NCI-H460 (cell line): ENCODE results near the gene OXNAD1. TPM values are rescaled to one million over a fixed set of nuclear protein-coding genes. Genes with fewer than 3 reads are reported as not detected.

ENCODE experiments used
- DNase-seq: peaks from one replicate; pipeline ENCODE4 v3.0.0-alpha.2; 2016; ENCODE audit warnings: low read depth; ENCODE audit errors: extremely low read depth
- total RNA-seq: library from RNA; depleted of rRNA; stranded (reverse); fragments of >200 nt; shearing (Covaris generic); gene quantifications from 2 replicates; pipeline ENCODE4 v1.2.3, GENCODE V29; 2014

OXNAD1 gene
- total RNA-seq, 1 experiment from 2014 or later, result 15.0 TPM

DNA sequence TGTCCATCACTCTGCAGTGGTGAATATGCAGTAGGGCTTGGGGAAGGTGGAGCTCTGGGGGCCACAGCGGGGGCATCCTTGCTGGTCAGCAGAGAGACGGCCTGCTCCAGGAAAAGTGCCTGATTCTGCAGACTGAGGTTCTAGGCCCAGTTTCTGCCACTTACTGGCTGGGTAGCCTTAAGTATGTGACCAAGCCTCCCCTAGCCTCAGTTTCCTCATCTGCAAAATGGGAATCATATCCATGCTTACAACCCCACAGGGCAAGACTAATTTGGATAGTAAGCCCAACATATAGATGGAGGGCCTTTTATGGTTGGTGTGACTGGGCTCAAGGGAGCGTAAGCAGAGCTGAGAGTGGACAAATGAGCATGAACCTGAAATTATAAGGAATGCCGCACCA lies 60.8 kb downstream of the OXNAD1 start:
- no peak for DNase-seq

DNA sequence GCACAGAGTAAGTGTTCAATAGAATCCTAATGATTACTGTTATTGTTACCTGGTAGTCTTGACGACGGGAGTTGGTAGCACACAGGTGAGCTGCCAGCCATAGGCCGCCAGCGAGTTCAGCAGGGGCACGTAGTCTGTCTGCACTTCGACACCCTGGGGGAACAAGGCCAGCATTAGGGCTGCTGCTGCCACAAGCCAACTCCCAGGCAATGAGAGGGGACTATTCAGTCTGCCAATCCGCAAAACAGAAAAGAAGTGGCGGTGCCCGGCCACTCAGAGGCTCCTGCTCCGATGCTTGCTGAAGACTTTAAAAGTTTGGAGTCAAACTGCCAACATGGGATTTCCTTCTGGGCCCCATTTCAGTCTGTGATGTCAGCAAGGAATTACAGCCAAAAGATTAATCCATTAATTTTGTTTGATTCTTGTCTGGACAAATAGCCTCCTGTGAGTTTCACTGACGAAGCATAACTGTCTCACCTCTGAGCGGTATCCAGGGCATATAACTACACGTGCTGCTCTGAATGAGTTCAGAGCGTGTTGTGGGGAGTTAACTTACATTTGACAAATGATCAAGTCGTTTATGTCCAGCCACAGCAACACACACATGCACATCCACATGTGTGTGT lies 61.8 kb downstream of the OXNAD1 start:
- no peak for DNase-seq

DNA sequence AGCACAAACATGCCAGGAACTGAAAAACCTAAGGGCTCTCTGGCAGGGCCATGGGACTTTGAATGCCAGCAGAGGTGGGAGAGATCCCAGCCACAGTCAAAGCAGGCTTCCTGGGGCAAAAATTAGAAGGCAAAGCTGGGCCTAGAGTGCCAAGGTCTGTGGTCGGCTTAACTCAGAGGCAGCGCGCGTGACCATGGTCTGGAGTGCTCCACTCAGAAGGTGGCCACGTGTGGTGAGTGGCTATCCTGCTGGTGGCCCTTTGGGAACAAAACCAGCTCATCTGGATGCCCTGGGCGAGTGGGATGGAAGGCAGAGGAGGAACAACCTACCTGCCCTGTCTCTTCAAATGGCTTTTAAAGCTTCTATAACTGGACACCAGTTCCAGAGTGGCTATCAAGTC lies 63.1 kb downstream of the OXNAD1 start:
- DNase-seq, result no peak

DNA sequence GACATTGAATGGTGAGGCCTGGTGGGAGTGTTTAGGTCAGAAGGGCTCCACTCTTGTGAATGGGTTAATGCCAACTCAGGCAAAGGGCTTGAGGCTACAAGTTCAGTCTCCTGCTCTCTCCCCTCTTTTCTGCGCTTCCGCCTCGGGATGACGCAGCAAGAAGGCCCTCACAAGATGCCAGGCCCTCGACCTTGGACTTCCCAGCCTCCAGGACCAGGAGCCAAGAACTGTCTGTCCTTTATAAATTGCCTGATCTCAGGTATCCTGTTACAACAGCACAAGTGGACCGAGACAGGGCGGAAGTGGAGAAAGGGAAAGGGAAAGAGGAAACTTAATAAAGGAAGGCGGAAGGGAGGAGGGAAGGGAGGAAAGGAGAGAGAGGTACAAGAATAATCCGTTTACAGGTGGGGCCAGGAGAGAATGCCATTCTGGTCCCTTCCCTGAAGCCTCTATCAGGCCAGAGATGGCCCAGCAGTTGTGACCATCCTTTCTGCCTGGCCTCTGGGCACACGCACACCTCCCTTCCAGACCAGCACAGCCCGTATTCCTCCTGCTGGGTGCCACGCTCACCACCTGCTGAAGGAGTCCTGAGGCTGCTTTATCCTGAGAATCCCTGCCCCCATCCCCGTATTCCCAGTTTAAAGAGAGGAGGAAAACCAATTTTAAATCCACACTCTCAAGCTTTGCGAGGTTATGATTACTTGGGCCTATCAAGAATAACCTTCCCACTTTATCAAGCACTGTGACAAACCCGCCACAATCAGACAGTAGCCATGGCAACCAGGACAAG lies 64.2 kb downstream of the OXNAD1 start:
- no peak for DNase-seq

DNA sequence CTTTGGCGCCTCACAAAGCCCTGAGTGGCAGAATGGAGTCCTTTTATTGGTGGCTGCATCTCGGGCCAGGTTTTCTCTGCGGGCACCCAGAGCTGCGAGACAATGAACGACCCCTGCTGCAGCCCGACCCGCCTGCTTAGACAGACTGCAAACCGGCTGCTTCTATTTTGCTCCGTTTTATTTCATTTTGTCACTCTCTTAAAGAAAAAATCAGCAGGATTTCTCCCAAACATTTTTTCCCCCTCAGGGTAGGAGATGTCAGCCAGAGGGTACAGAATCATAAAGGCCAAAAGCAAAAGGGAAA lies 64.8 kb downstream of the OXNAD1 start:
- DNase-seq, result no peak

DNA sequence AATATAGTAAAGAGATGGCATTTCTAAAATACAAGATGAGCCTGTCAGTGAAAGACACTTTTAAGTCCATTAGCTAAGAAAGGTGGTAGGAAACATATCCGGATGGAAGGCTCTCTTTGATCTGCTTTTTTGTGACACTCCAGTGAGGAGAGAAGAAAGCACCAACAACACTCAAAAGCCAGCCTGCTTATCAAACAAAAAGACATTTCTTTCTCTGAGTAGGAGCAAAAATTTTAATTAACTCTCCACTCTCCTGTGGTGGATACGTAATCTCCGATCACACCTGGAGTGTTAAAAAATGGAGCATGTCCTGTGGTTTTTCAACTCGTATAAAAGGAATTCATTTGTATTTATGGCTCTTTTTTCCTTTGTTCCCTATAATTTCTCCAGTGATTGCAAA lies 65.3 kb downstream of the OXNAD1 start:
- DNase-seq, result no peak

DNA sequence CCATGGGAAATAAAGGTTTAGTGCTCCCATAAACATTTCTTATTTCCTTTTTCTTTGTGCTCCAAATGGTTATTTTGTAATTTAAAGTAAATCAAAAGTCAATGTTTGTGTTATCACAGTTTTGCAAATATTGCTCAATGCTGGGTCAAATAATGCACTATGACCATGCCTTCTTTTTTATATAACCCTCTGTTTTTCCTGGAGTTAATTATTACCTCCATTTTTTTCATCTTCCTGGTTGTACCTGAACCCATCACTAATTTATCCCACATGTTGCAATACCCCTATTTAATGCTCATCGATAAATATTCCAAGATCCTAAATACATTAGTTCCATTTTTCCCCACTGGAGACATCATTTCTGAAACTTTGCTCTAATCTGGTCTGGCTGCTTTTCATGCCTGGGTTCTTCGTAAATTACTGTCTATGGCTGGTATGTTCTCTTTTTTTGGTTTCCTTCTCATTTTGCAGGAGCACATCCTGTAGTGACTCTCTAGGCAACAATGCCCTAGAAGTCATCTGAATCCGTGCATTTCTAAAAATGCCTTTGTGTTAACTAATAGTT lies 66.4 kb downstream of the OXNAD1 start:
- DNase-seq, result no peak

DNA sequence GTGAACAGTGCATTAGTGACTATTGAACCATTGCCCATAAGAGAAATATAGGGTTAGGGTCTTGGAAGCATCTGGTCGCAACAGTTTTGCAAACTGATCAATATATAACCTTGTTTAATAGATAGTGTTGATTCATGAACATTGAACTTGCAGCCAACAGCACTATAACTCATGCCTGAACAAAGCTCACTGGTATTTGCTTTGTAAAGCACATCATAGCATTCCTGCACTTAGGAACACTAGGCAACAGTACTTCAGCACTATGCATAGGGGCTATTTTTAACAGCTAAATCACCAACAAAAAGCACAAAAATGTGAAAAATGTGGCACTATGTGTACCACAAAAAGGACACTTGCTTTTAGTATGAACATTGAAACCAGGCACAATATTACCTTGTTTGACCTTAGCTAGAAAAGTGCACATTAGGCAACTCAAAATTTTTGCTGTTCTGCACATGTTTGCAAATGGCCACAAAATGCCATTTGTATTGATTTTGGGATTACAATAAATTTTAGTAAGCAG lies 68.0 kb downstream of the OXNAD1 start:
- DNase-seq, result no peak

DNA sequence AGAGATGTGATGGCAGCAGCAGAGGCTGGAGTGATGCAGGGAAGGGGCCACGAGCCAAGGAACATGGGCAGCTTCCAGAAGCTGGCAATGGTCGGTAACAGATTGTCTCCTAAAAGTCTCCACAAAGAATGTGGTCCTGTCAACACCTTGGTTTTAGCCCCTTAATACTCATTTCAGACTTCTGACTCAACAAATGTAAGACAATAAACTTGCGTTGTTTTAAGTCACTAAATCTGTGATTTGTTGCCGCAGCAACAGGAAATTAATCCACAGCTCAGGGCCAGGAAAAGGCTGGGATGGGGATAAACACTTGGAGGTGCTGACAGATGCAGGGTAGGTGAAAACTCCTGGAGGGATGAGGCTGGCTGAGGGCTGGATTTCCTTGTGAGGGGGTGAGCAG lies 69.9 kb downstream of the OXNAD1 start:
- DNase-seq, result no peak

DNA sequence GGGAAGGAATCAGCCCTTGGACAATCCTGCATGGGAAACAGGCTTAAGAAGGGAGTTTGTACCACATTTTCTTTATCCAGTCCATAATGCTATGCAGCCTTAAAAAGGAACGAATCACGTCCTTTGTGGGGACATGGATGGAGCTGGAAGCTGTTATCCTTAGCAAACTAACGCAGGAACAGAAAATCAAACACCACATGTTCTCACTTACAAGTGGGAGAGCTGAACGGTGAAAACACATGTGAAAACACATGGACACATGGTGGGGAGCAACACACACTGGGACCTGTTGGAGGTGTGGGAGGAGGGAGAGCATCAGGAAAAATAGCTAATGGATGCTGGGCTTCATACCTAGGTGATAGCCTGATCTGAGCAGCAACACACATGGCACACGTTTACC lies 70.3 kb downstream of the OXNAD1 start:
- DNase-seq, result no peak

DNA sequence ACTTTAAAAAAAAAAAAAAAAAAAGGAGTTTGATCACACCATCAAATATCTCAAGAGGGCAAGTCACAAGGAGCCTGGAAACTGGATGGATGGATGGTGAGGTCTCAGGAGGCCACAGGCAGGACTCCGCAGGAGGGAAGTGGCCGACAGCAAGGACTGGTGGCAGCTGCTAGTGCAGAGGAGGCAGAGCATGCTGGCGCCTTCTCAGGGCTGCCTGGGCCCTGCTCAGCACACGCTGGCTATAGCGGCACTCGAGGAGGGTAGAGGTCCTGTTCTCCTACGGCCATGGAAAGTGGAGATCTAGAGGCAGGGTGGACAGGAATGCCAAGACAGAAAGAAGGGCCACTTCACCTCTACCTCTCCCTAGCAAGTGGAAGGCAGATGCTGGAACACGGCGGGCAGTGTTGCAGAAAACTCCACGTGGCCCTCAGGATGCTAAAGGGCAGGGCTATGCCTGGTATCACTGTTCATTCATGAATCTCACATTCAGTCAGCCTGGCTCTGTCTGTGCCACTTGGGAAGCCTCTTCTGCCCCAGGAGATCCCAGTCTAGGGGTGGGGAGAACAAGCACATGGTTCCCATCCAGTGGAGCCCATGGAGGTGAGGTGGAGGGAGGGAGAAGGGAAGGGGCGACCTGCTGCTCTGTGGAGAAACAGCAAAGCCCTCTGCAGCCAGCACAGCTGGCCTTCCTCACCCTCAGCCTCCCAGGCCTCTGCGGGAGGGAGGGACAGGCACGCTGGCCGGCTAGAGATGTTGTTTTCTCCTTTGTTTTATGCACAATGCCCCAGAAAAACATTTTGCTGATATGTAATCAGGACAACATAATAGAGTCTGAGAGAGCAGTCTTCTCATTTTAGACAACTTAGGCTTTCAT lies 71.0 kb downstream of the OXNAD1 start:
- DNase-seq, result no peak

DNA sequence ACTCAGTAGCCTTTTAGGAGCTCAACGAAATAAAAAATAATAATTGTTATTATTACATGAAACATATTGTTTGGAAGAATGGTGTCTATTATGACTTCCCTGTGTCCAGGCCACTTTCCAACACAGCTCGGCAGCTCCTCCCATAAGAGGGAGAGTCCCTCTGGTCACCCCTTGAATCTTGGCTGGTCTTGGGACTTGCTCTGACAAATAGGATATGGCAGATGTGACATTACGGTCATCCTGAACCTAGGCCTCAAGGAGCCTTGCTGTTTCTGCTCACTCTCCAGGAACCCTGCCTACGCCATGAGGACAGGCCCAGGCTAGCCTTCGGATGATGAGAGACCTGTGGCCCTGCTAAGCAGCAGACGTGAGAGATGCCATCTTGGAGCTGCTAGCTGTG lies 71.8 kb downstream of the OXNAD1 start:
- no peak for DNase-seq

DNA sequence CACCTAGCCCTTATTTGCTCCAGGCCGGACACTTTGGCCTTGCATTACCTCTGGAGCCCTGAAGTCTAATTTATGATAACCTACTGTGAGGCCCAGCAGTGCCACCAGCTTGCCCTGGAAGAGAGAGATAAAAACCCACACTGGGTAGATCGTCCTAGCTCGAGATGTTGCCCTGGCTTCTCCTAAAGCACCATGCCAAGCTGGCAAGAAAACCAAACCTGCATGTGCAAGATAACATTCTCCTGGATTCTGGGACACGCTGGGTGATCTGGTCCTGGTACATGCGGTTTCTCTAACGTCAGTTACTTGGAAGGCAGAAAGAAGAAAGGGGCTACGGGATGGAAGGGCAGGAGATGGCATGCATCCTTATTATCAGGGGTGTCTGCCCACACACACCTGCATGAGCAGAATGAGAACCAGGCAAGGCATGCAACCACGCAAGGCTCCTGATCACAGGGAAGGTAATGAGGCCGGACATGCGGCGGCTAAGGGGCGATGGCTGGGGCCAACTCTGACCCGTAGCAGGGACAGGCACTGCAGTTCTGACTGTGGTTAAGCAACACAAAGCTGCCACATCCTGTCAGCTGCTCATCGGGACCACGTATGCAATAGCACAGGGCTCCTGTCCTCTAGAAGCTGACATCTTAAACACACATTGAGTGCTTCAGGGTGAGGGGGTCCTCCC lies 73.0 kb downstream of the OXNAD1 start:
- no peak for DNase-seq

DNA sequence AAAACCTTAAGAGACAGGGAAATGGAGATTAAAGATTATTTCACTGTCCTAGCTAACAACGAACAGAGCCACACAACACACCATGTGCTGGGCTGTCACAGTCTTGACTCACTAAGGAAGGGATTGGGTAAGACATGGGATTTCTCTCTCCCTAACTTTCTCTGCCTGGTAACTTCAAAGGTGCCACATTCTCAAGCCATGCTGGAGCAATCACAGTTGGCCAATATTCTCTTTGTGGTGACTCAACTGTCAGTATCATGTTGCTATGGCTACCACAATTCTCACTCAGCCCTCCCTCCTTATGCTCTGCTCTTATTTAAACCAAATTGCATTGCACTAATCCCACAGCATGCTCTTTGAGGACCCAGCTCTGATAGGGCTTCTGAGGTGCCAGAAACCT lies 74.0 kb downstream of the OXNAD1 start:
- no peak for DNase-seq

DNA sequence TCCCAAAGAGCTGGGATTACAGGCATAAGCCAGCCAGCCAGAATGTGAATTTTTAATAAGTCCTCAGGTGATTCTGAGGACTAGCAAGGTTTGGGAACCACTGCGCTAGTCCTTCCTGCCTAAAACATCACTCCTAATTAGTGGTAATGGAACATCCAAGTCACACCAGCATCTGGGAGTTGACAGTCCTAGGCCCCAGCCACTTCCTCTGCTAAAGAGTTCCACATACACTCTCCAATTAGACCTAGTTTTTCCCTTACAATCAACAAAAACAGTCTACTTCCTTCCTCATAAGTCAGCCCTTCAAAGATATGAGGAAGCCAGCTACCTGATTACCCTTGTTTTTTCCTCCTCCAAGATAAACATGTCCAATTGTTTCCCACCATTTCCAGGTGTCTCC lies 78.1 kb downstream of the OXNAD1 start:
- no peak for DNase-seq

DNA sequence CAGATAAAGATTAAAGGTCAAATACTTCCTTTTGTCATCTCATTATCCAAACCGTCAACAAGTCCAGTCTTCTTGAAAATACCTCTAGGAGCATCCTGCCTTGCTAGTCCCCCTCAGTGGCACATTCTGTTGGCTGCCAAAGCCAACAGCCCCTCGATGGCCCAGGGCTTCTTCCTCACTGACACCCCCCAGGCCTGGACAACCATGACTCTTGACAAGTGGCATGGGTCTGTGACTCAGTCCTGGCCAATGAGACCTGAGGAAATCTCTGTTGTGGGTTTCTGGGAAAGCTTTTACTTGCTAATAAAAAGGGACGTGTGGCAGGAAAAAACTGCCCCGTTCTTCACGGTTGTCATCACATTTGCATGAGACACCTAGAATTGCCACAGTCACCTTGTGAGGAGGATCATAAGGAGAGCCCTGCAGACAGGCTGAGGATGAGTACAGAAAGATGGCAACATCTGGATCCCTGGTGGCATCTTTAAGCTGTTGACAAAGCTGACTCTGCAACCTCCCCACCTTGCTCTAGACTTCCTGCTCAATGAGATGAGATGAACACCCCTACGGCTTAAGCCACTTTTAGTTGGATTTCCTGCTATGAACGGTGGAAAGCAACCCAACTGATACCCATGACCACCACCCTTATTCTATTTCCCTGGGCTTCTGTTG lies 81.5 kb downstream of the OXNAD1 start:
- DNase-seq, result no peak

DNA sequence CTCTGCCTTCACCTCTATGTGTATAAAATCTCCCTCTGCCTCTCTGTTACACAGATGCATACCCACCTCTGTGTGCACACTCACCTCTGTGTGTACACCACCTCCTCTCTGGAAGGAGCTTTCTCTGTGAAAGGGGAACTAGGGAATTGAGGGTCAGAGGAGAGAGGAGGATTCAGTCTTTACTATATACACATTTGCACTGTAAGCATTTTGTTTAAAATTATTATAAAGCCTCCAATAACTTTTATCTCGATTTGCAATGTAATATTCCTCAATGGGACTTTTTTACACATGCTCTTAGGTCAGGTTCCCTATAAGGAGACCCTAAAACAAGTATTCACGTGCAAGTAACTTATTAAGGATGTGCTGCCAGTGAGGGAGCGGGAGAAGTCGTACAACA lies 82.5 kb downstream of the OXNAD1 start:
- no peak for DNase-seq

DNA sequence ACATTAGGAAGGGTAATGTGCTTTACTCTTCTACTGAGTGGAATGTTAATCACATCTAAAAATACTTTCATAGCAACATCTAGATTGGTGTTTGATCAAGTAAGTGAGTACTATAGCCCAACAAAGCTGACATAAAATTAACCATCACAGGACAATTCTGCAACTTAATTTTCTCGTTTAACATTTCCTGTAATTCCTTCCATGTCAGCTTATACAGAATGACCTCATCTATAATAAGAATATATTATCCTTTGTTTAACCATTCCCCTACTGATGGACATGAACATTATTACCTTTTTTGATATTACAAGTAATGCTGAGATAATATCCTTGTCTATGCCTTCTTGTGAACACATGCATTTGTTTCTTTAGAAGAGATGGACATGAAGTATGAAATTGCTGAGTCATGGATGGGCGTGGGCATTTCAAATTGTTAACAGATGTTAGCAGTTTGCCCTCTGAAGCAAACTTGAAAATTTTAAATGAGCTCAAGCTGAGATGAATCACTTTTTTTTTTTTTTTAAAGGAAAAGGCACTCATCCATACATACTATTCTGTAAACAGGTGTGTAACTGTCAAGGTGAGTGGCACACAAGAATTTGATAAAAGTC lies 85.1 kb downstream of the OXNAD1 start:
- no peak for DNase-seq

DNA sequence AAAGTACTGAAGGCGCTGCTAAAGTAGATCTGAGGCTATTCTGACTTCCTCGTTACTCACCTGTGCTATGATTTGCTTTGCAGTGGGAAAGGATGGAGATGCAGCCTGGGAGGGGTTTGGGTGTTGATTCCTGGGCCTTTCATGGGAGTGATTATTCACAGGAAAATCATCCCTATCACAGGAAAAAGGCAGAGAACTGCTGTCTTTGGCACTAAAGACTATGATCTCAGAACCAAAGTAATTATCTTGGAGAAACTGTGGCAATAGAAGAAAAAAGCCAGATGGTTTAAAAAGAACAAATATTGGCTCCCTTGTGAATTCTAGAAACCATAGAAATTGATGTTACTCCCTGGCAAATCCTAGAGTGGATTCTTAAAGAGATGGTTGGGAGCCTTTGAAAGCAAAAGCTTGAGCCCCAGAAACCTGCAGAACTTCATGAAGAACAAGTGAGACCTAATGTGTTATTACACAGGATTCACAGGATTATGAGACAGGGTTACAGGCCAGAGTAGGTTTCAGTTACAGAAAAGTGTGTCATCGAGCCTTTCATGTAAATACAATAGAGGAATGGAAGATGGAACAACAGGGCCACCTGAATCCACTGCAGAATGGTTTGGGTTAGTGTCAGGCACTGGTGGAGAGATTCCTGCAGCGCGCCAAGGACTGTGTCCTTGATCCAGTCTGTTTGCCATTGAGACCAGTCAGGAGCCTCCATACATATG lies 85.7 kb downstream of the OXNAD1 start:
- no peak for DNase-seq
